Activated CD4-positive, alpha-beta T cell treated with anti-CD3 and anti-CD28 coated beads, Interleukin-2, amount 50 U/mL, for 24 hours (primary cell): ENCODE measurements around the gene TULP4.
"Not testable (repeated sequence)": the region's sequence is repeated elsewhere in the genome, so short reads cannot be mapped to it uniquely, and the experiment has no call there.

Source experiments
- DNase-seq, 2 donors: peaks; one replicate each; pipeline ENCODE4 v3.0.0-alpha.2; 2020; ENCODE audit warnings: low read depth in 1 of 2, low spot score in 1 of 2

TULP4 gene

GRCh38 chr6:158388727-158389126 is 76.5 kb downstream of the TULP4 start:
- DNase-seq = no peak

DNA sequence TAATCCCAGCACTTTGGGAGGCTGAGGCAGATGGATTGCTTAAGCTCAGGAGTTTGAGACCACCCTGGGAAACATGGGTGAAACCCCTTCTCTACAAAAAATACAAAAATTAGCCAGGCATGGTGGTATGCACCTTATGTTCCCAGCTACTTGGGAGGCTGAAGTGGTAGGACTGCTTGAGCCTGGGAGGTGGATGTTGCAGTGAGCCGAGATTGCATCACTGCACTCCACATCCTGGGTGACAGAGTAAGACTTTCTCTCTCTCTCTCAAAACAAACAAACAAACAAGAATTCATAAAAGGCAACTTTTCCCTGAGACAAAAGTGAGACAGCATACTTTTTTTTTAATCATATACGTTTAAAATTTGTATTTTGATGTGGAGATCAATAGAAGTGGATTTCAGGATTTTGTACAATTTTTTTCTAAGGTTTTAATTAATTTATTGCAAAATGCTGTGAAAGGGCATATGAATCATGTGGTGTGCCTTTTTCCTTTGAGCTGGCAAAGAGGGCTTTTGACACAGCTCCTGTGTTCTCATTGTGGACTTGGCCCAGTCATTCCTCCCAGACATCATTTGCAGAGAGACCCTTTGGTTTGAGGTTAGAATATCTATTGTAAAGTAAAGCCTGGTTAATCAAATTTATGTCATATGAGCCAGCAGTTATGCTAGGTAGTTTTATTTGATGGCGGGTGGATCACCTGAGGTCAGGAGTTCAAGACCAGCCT is 77.1 kb downstream of the TULP4 start:
- DNase-seq = no peak

DNA sequence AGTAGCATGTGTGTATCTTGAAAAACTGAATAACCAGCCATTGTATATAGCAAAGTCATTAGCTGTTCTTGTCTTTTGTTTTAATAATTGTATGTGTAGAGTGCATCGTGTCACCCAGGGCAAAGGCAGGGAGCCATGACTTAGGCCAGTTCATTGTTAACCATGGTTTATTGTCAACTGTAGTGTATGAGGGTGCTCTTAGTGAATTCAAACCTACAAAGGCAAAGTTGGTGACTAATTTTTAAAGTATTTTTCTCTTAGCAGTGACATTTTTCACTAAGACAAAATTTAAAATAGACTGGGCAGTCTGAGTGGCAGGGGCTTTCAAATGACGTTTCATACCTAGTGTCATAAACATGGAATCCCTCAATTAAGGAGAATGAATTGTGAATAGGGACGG is 79.0 kb downstream of the TULP4 start:
- DNase-seq = no peak

DNA sequence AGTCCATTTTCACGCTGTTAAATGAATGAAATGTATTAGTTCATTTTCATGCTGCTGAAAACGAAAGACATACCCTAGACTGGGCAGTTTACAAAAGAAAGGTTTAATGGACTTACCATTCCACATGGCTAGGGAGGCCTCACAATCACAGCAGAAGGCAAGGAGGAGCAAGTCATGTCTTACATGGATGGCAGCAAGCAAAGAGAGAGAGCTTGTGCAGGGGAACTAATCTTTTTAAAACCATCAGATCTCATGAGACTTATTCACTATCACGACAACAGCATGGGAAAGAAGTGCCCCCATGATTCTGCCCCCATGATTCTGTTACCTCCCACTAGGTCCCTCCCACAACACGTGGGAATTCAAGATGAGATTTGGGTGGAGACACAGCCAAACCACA is 79.7 kb downstream of the TULP4 start:
- not testable (repeated sequence) for DNase-seq

DNA sequence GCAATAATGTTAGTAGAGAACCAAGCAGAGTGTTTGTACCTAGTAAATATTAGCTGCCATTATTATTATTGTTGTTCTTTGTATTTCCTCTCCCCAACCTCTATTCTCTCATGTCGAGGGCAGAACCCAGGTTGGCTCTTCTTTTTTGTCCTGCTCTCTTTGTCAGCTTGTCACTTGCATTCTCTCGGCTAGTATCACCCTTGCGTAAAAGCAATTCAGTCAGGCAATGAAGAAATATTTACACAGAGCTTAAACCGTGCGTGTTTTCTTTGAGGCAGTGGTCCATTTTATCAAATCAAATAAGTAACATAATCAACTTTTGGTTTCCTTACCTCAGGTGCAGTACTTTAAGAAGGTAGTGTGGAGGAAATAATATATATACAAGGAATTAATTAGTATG is 83.9 kb downstream of the TULP4 start:
- DNase-seq = no peak

DNA sequence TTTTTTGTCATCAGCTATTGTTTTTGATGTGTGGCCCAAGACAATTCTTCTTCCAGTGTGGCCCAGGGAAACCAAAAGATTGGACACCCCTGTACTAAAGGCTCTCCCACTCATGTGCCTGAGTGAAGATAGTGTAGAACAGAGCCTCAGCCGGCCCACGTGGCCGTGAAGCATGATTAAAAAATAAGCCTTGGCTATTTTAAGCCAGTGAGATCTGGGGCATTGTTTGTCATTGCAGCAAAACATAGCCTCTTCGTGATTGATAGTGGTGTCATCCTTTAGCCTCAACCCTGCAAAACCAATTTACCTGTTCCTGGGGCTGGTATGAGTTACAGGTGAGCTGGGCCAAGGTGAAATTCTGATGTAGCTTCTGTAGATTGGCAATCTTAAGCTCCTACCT is 85.3 kb downstream of the TULP4 start:
- DNase-seq = no peak

DNA sequence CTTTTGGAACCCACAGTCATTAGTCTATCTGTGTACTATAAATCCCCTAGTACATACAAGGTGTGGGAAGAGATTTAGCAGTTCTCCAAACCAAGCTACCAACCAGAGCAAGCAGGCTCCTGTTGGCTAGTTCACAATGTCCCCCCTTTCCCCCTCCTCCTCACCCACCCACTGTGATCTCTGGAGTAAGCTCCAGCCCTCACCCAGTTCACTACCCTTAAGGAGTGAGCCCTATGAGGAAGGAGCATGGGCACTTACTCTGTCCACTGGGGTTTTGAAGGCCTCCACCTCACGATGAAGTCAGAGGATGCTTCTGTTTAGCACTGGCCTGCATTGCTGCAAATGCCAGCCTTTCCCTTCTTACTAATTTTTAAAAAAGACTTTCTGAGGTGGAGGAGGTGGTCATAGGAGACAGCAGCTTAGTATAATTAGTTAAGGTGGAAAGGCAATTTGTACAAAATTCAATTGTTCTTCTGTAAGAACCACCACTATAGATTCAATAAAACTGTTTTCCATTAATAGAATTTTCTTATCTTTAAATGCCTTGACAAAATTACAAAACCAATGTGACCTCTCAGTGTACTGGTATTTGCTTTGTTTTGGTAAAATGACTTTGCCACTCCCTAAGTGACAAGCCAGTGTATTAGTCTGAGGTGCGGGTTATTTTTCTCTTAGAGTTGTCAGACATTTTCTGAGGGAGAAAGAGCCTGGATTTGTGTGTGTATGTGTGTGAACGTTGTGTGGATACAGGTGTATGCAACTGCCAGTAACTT is 86.2 kb downstream of the TULP4 start:
- no peak for DNase-seq

DNA sequence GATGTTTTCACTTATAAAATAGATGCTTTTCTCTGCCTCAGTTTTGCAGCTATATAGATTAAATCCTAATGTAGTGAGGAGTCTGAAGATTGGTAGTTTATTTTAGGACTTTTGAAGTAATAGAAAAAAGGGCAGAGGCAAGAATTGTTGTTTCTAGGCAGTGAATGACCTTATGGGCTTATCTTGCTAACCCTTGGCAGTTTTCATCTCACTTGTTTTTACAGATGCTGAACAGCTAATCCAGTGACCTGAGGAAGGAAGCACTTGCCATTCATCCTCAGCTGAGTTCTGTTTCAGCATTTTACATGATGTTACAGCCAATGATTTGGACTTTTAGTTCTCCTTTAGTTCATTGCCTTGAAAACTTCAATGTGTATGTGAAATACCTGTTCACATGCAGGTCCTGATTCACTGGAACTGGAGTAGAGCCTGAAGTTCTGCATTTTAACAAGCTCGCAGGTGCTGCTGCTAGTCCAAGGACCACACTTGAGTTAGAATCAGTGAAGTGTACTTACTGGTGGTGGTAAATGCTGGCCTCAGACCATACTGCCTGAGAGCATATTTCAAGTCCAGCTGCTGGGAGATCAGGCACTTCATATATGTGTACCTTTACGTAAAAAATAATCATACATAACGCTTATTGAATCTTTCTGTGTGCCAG is 86.9 kb downstream of the TULP4 start:
- DNase-seq = no peak

GRCh38 chr6:158402184-158402583 is 89.9 kb downstream of the TULP4 start:
- DNase-seq = no peak

- DNase-seq = not testable (repeated sequence)
These were observed 93.1 kb downstream of the TULP4 start for GRCh38 chr6:158405321-158405831.

GRCh38 chr6:158405933-158406332 is 93.7 kb downstream of the TULP4 start:
- no peak for DNase-seq

- DNase-seq = no peak
These were observed 94.5 kb downstream of the TULP4 start for GRCh38 chr6:158406736-158407135.

DNA sequence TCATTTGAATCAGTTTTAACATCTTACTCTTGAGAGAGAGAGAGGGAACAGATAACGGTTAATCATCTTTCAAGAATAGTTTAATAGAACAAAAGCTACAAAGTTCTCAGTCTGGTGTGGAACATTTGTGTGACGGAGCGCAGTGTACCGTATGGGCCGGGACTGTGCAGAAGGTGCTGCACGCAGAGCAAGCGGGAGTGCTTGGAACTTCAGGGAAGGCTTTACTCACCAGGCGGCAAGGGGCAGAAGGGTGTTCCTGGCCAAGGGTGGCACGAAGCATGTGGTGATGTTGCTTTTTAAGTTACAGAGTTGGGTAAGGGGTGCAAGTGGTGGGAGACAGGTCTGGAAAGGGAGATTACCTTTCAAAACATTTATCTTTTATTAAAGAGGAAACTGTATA is 95.7 kb downstream of the TULP4 start:
- no peak for DNase-seq

DNA sequence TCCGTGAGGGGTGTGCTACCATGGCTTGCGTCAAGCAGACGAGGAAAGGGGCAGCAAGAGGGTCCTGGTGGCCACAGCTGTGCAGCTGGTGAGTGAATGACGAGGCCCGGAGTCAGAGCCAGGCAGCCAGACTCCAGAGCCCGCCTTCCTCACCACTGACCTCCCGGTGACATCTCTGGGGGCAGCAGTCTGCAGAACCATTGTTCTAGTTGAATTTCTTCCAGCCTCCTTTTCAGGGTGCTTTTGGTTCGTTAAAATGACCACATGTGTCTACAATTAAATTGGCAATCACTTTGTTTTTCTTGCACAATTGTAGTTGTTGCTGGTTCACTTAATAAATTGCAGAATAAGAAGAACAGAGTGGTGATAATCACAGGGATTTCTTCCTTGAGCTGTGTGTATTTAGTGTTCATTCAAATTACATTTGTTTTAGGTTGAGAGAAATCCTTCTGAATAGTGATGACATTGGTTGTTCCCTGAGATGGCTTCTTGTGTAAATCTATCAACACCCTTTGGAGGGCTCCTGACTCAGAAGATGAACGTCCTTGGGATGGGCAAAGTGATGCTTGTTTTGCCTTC is 96.4 kb downstream of the TULP4 start:
- no peak for DNase-seq

DNA sequence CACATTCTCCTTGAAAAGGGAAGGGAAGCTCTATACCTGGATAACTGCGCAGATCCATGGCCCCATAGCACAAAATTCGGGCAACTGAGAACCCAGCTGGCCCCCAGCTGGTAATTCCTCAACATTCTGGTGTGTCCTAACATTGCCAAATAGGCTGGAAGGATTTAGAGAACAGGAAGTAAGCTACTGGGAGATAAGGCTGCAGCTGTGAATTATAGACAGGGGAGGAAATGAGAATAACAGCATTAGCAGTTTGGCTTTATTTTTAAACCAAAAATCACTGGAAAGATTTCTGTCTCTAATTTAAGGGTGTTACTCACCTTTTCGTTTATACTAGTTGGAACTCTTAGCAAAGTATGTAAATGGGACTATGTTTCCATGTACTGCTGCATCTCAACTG is 97.2 kb downstream of the TULP4 start:
- DNase-seq = no peak

DNA sequence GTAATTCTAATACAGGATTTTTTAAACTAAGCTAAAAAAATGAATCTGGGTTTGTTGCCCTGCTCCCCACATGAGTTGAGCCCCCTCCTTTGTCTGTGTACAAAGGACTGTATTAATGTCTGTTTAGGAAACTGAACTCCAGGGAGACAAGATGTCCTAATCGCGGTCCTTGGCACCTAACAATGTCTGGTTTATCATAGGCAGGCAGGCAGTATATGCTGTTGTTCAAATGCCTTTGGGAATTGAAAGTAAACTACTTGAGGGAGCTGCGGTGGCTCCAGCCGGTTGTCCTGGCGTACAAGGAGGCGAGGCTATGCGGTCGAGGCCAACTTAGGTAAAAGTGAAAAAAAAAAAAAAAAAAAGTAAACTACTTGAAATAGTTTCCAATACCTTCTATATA is 98.5 kb downstream of the TULP4 start:
- no peak for DNase-seq

- no peak for DNase-seq
These were observed 99.7 kb downstream of the TULP4 start for GRCh38 chr6:158411998-158412397.

GRCh38 chr6:158413028-158413427 is 100.8 kb downstream of the TULP4 start:
- no peak for DNase-seq

DNA sequence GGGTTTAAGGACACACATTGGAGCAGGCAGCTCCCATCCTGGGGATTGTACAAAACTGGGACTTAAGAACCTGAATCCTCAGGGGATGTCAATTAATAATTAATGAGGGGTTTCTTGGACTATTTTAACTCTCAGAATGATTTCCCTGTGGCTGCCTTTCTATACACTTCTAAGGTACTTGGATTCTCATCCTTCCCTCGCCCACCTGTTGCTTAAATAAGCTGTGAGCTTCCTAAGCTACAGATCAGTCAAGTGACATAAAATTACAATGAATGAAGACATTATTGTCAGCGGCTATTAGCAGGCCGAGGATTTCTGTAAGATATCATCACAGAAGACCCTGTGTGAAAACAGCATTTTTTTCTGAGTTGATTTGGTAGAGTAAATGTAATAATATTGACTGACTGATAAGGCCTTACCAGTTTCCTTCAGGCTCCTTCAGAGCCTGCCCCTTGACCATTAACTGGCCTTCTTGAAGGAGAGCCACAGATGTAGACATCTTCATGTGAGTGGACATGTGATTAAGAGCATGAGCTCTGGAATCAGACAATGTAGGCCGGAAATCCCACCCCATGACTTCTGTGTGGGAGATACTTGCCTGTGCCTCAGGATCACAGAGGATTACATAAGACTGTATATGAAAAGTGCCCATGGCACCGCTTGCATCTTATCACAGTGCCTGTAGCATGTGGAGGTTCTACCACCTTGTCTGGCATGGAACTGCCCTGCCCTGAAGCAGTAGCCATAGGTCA is 101.7 kb downstream of the TULP4 start:
- DNase-seq = no peak

DNA sequence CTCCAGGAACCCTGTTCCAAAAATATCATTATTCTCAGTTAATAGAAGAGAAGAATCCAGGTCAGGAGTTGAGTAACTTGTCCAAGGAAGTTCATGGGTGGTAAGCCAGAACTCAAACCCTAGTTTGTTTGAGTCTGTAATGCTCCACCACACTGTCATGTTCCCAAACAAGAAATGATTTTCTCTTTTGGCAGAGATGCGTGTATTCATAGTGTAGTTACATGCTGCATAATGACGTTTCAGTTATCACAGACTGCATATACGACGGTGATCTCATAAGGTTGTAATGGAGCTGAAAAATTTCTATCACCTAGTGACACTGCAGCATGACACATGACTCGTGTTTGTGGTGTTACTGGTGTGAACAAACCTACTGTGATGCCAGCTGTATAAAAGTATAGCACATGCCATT is 102.6 kb downstream of the TULP4 start:
- DNase-seq = no peak

- no peak for DNase-seq
These were observed 103.4 kb downstream of the TULP4 start for GRCh38 chr6:158415666-158416065.
